IMR-90 (cell line): Measurements from ENCODE around the gene PACSIN3. TPM values are rescaled to one million over a fixed set of nuclear protein-coding genes. Genes with fewer than 3 reads are reported as not detected.

Experiments used
- ATAC-seq: fragments of 200-7000 bp; cut with Tn5 transposase; 2 replicates; pipeline ENCODE4 v1.9.1; 2020; ENCODE audit warnings: low read depth, mild to moderate bottlenecking, moderate library complexity
- BruUV-seq: library from RNA; stranded (reverse); fragments of 400-500 nt; replicated peaks from 2 replicates; lab custom pipeline; 2021; lab: Mats Ljungman, UMichigan
- CTCF ChIA-PET: fragments of 300-600 bp; formaldehyde crosslinking; extraction: SDS; loops from one replicate; lab custom pipeline; 2021; ENCODE audit warnings: antibody characterized with exemption; lab: Yijun Ruan, JAX
- POLR2A ChIA-PET: fragments of 300-600 bp; sonication (Branson Sonifier 250); formaldehyde crosslinking; loops from one replicate; lab custom pipeline; 2022; ENCODE audit warnings: antibody characterized with exemption; ENCODE audit not compliant: unreplicated experiment; lab: Charles Lee
- DNase-seq: peaks from one replicate; pipeline ENCODE4 v3.0.0; 2013
- H2AFZ ChIP-seq: replicated peaks from 2 replicates; pipeline ENCODE3; 2013; ENCODE audit warnings: low read length, mild to moderate bottlenecking; ENCODE audit not compliant: poor library complexity
- H2AK5ac ChIP-seq: 2 replicates; pipeline ENCODE4 v1.6.1; 2013; ENCODE audit warnings: low read depth, low read length, inconsistent platforms
- H2AK9ac ChIP-seq: replicated peaks from 2 replicates; pipeline ENCODE3; 2013; ENCODE audit warnings: mild to moderate bottlenecking, low read depth, low read length, moderate library complexity; ENCODE audit not compliant: poor library complexity
- H2BK120ac ChIP-seq: 2 replicates; pipeline ENCODE4 v1.6.1; 2013; ENCODE audit warnings: low read depth, low read length, inconsistent platforms
- H2BK15ac ChIP-seq: 3 replicates; pipeline ENCODE4 v1.6.1; 2013; ENCODE audit warnings: low read depth, low read length, inconsistent platforms
- H2BK20ac ChIP-seq: 2 replicates; pipeline ENCODE4 v1.6.1; 2013; ENCODE audit warnings: low read depth, mild to moderate bottlenecking, inconsistent platforms, low read length, moderate library complexity
- H2BK5ac ChIP-seq: 2 replicates; pipeline ENCODE4 v1.6.1; 2013; ENCODE audit warnings: mild to moderate bottlenecking, low read depth, low read length, inconsistent platforms; ENCODE audit not compliant: poor library complexity, severe bottlenecking
- H3K14ac ChIP-seq: replicated peaks from 2 replicates; pipeline ENCODE4 v1.6.1; 2013; ENCODE audit warnings: low read depth, low read length, inconsistent platforms
- H3K18ac ChIP-seq: 2 replicates; pipeline ENCODE4 v1.6.1; 2013; ENCODE audit warnings: low read depth, low read length, control low read depth
- H3K23ac ChIP-seq: 2 replicates; pipeline ENCODE4 v1.6.1; 2013; ENCODE audit warnings: low read depth, low read length, inconsistent platforms
- H3K27ac ChIP-seq: 2 replicates; pipeline ENCODE4 v1.5.1; 2013; ENCODE audit warnings: mild to moderate bottlenecking, control low read depth, low read length; ENCODE audit not compliant: insufficient read depth
- H3K27me3 ChIP-seq: 2 replicates; pipeline ENCODE4 v1.6.1; 2013; ENCODE audit warnings: low read length; ENCODE audit not compliant: control insufficient read depth, insufficient read depth
- H3K36me3 ChIP-seq: 2 replicates; pipeline ENCODE4 v1.6.1; 2013; ENCODE audit warnings: low read length, mixed read lengths; ENCODE audit not compliant: control insufficient read depth, insufficient read depth
- H3K4ac ChIP-seq: 2 replicates; pipeline ENCODE4 v1.6.1; 2013; ENCODE audit warnings: low read depth, low read length, inconsistent platforms
- H3K4me1 ChIP-seq: 2 replicates; pipeline ENCODE4 v1.6.1; 2013; ENCODE audit warnings: low read length, mixed read lengths; ENCODE audit not compliant: control insufficient read depth, insufficient read depth
- H3K4me2 ChIP-seq: 2 replicates; pipeline ENCODE4 v1.6.1; 2013; ENCODE audit warnings: low read depth, mild to moderate bottlenecking, control low read depth, low read length, moderate library complexity
- H3K4me3 ChIP-seq: 2 replicates; pipeline ENCODE4 v1.5.1; 2013; ENCODE audit warnings: low read depth, mild to moderate bottlenecking, control low read depth, low read length, moderate library complexity; ENCODE audit not compliant: insufficient read depth
- H3K56ac ChIP-seq: 2 replicates; pipeline ENCODE4 v1.6.1; 2013; ENCODE audit warnings: low read length, inconsistent platforms; ENCODE audit not compliant: insufficient read depth; ENCODE audit errors: extremely low read depth
- H3K79me1 ChIP-seq, 2 experiments: 2 replicates each; pipeline ENCODE4 v1.6.1; 2013; ENCODE audit warnings: low read length in 2 of 2, inconsistent platforms in 1 of 2, low read depth in 1 of 2
- H3K9ac ChIP-seq: 2 replicates; pipeline ENCODE4 v1.6.1; 2013; ENCODE audit warnings: low read depth, low read length, control low read depth
- H3K9me1 ChIP-seq: 2 replicates; pipeline ENCODE4 v1.6.1; 2013; ENCODE audit warnings: low read length, inconsistent platforms; ENCODE audit not compliant: insufficient read depth
- H3K9me3 ChIP-seq: 2 replicates; pipeline ENCODE4 v1.6.1; 2013; ENCODE audit warnings: low read length; ENCODE audit not compliant: control insufficient read depth, insufficient read depth
- H4K20me1 ChIP-seq: 2 replicates; pipeline ENCODE4 v1.6.1; 2013; ENCODE audit warnings: low read length, inconsistent platforms; ENCODE audit not compliant: insufficient read depth
- H4K5ac ChIP-seq: 2 replicates; pipeline ENCODE4 v1.6.1; 2013; ENCODE audit warnings: mild to moderate bottlenecking, low read depth, low read length, control low read depth
- H4K8ac ChIP-seq, 2 experiments: 2 replicates each; pipeline ENCODE4 v1.6.1; 2013; ENCODE audit warnings: low read depth in 2 of 2, low read length in 2 of 2, control low read depth in 1 of 2, inconsistent platforms in 1 of 2
- H4K91ac ChIP-seq: 2 replicates; pipeline ENCODE4 v1.6.1; 2013; ENCODE audit warnings: low read depth, low read length, inconsistent platforms; ENCODE audit not compliant: insufficient read depth
- BHLHE40 ChIP-seq: fragments of 150-350 bp; IDR thresholded peaks from 2 replicates; pipeline ENCODE4 v1.6.1; 2016; ENCODE audit warnings: mild to moderate bottlenecking, low read depth, low read length
- CEBPB ChIP-seq: IDR thresholded peaks from 2 replicates; pipeline ENCODE4 v1.6.1; 2012; ENCODE audit warnings: low read depth, low read length, improper control_type of control experiment
- WGBS, 2 experiments: methylation state at CpG; one replicate each; pipeline versions ENCODE4 v1.1.5 to v1.1.7; 2013; ENCODE audit warnings: missing lambda C conversion rate in 2 of 2; ENCODE audit not compliant: insufficient read length in 1 of 2; ENCODE audit errors: extremely low coverage in 2 of 2; 5-methylcytosine and 5-hydroxymethylcytosine counted together
- dilution Hi-C: fragments of 300-500 bp; cut with HindIII; formaldehyde crosslinking; loops from one replicate; pipeline ENCODE4 v1.14.3; 2018; ENCODE audit warnings: low sequenced_read_pairs; ENCODE audit not compliant: unreplicated experiment
- in situ Hi-C: fragments of 300-500 bp; cut with MboI; formaldehyde crosslinking; loops from 3 replicates; pipeline ENCODE4 v1.14.3; 2019; ENCODE audit warnings: low sequenced_read_pairs, inconsistent platforms, mixed read lengths
- intact Hi-C: fragments of 100-400 bp; cut with micrococcal nuclease; formaldehyde crosslinking; loops from 2 replicates; pipeline ENCODE4 v1.10.0; 2022
- polyA plus RNA-seq, 3 experiments: library from polyadenylated mRNA; depleted of rRNA; stranded (reverse); fragments of >200 nt; gene quantifications; 2 replicates each; pipeline ENCODE4 v1.2.3, GENCODE V29; 2012; ENCODE audit warnings: low replicate concordance in 1 of 3
- total RNA-seq: library from RNA; depleted of rRNA; stranded (reverse); fragments of >200 nt; gene quantifications from 2 replicates; pipeline ENCODE4 v1.2.3, GENCODE V29; 2012

PACSIN3 gene
- total and polyA plus RNA-seq, 2 of the 4 experiments (the other 2 are of a cell fraction): 19.2 to 21.1 TPM

- no peak overlapping the region for H2BK20ac ChIP-seq
- no peak overlapping the region; the same call in 1 of the 2 replicates for H3K27ac ChIP-seq
These were observed 39.5 kb upstream of the PACSIN3 start for GRCh38 chr11:47225552-47226400.

More at GRCh38 chr11:47225552-47226400, 39.5 kb upstream of the PACSIN3 start:
- ATAC-seq: peak; percentile 85
- CTCF ChIA-PET: no interaction called here
- DNase-seq: peak; percentile 64
- TF ChIP-seq BHLHE40 (no peak), CEBPB (peak; percentile 63)
- BruUV-seq: TSS peak; percentile 11
- Histone ChIP-seq H4K91ac (no peak overlapping the region), H4K8ac (no peak overlapping the region), H3K23ac (no peak overlapping the region), H3K4me3 (no peak overlapping the region), H4K20me1 (0 out of 2 replicates have a peak, but pooled peaks cover 4% of the 10 kb centered on the region), H3K56ac (no peak overlapping the region), H3K9me3 (no peaks in the 10 kb centered on the region), H3K9ac (no peak overlapping the region), H3K4me2 (no peak overlapping the region), H2BK15ac (no peak overlapping the region), H3K4me1 (no peaks in the 10 kb centered on the region), H2BK120ac (no peak overlapping the region), H2BK5ac (no peak overlapping the region), H4K5ac (no peak overlapping the region), H3K4ac (no peak overlapping the region), H2AFZ (no peak overlapping the region), H3K18ac (no peak overlapping the region), H2AK5ac (no peak overlapping the region), H3K79me1 (peaks cover 5 to 16% of the 10 kb centered on the region in 2 experiments; a peak in 3 of 4 replicates), H3K9me1 (0 out of 2 replicates have a peak, but pooled peaks cover 3% of the 10 kb centered on the region), H2AK9ac (no peak overlapping the region), H3K36me3 (peaks cover 33% of the 10 kb centered on the region; the same call in 1 of the 2 replicates), H3K27me3 (no peaks in the 10 kb centered on the region), H3K14ac (no peak overlapping the region)
- in situ Hi-C loops (no loop called here), intact Hi-C loops (no loop called here), dilution Hi-C loops (no loop called here)
- POLR2A ChIA-PET: no interaction called here
- no CpG with 5 or more reads among the region's 7 CpGs for WGBS, 2 experiments
